22Rv1 (cell line): Measurements from ENCODE around the gene NDUFS1.

ENCODE experiments used
- H3K27ac ChIP-seq: fragments of 450-650 bp; 2 replicates; pipeline ENCODE4 v1.5.1; 2017
- ZFX ChIP-seq: fragments of 450-650 bp; IDR thresholded peaks from 2 replicates; pipeline ENCODE4 v1.6.1; 2017; ENCODE audit warnings: antibody characterized with exemption, borderline replicate concordance
- TF ChIP-seq, protein P1 (sequence below): fragments of 450-650 bp; IDR thresholded peaks from 2 replicates; pipeline ENCODE4 v1.5.1; 2017; ENCODE audit warnings: mild to moderate bottlenecking

Gene NDUFS1

GRCh38 chr2:206069417-206069816 lies 89.8 kb downstream of the NDUFS1 start:
- no peak for TF ChIP-seq ZFX
- TF ChIP-seq, protein P1, sequence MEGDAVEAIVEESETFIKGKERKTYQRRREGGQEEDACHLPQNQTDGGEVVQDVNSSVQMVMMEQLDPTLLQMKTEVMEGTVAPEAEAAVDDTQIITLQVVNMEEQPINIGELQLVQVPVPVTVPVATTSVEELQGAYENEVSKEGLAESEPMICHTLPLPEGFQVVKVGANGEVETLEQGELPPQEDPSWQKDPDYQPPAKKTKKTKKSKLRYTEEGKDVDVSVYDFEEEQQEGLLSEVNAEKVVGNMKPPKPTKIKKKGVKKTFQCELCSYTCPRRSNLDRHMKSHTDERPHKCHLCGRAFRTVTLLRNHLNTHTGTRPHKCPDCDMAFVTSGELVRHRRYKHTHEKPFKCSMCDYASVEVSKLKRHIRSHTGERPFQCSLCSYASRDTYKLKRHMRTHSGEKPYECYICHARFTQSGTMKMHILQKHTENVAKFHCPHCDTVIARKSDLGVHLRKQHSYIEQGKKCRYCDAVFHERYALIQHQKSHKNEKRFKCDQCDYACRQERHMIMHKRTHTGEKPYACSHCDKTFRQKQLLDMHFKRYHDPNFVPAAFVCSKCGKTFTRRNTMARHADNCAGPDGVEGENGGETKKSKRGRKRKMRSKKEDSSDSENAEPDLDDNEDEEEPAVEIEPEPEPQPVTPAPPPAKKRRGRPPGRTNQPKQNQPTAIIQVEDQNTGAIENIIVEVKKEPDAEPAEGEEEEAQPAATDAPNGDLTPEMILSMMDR = no peak
- H3K27ac ChIP-seq = no peak overlapping the region

DNA sequence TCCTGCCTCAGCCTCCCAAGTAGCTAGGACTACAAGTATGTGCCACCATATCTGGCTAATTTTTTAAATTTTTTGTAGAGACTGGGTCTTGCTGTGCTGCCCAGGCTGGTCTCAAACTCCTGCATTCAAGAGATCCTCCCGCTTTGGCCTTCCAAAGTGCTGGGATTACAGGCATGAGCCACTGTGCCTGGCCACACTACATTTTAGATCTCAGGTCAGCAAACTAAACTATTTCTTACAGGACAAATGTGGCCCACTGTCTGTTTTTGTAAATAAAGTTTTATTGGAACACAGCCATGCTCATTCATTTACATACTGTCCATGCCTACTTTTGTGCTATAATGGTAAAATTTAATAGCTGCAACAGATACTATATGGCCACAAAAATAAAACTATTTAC lies 91.0 kb downstream of the NDUFS1 start:
- TF ChIP-seq, protein P1 = no peak
- no peak for TF ChIP-seq ZFX
- H3K27ac ChIP-seq = no peak overlapping the region
